GM06990 (cell line): ENCODE data around the gene IFT172.
A peak's percentile ranks its signal among the peaks of the same experiment; 100 is the strongest.
"Not testable (repeated sequence)": the region's sequence is repeated elsewhere in the genome, so short reads cannot be mapped to it uniquely, and the experiment has no call there.

Experiments
- DNase-seq: peaks from one replicate; pipeline ENCODE4 v3.0.0-alpha.2; 2011; ENCODE audit not compliant: insufficient read length; ENCODE audit errors: extremely low read depth
- H3K27me3 ChIP-seq: replicated peaks from 2 replicates; pipeline ENCODE4 v1.6.0; 2011; ENCODE audit warnings: low read length; ENCODE audit not compliant: control insufficient read depth, insufficient read depth
- H3K36me3 ChIP-seq: 2 replicates; pipeline ENCODE4 v1.5.1; 2011; ENCODE audit warnings: low read length; ENCODE audit not compliant: control insufficient read depth, insufficient read depth
- H3K4me3 ChIP-seq: replicated peaks from 2 replicates; pipeline ENCODE4 v1.5.1; 2011; ENCODE audit warnings: low read depth, mild to moderate bottlenecking, control low read depth, low read length
- CTCF ChIP-seq: IDR thresholded peaks from 2 replicates; pipeline ENCODE4 v1.5.1; 2011; ENCODE audit warnings: low read length, control low read depth, mild to moderate bottlenecking, inconsistent platforms; ENCODE audit not compliant: insufficient read depth, poor library complexity, severe bottlenecking

The IFT172 gene

DNA sequence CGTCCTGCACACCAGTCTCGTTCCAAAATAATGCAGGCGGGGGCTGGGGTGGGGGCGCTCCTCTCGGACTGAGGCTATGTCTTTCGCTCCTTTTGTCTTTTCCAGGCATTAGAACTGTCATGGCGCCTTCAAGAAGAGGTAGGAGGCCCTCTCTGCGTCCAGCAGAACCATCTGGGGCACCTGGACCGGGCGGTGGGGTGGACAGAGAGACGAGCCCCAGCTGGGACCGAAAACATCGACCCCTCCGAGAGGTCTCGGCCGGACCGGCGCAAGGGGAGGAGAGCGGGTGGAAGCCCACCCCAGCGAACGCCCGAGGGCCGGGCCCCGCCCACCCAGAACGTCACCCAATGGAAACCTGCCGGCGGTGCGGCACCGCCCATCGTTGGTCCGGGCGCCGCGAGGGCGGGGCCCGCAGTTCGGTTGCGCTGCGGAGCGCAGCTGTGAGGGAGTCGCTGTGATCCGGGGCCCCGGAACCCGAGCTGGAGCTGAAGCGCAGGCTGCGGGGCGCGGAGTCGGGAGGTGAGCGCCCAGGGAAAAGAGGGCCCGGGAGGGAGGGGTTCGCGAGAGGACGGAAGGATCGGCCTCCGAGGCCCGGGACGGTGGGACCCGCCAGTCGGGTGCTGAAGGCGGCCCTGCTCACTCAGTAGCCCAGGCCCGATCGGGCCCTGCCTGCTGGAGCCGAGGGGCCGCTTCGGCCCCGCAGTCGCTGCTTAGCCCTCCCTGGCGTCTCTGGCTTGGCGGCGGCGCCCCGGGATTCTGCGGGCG, 61.1 kb downstream of the IFT172 start, which contains the start of gene NRBP1:
TSS of gene NRBP1 (plus strand) at position 419 of the 765 bp plus-strand sequence. CDS start 4,643 bp downstream, outside the sequence.
- no peaks in the 10 kb centered on the region for H3K27me3 ChIP-seq
- peak; percentile 94 for DNase-seq
- H3K36me3 ChIP-seq: peaks cover 3% of the 10 kb centered on the region
- peak; percentile 7 for TF ChIP-seq CTCF
- peak within 1 kb of the TSS; percentile 92 for H3K4me3 ChIP-seq

- Histone ChIP-seq H3K27me3 (no peaks in the 10 kb centered on the region), H3K36me3 (no peaks in the 10 kb centered on the region), H3K4me3 (peak overlapping the region; percentile 92)
- no peak for TF ChIP-seq CTCF
- DNase-seq: no peak
Observed at GRCh38 chr2:27427863-27428212, 61.7 kb downstream of the IFT172 start.

DNA sequence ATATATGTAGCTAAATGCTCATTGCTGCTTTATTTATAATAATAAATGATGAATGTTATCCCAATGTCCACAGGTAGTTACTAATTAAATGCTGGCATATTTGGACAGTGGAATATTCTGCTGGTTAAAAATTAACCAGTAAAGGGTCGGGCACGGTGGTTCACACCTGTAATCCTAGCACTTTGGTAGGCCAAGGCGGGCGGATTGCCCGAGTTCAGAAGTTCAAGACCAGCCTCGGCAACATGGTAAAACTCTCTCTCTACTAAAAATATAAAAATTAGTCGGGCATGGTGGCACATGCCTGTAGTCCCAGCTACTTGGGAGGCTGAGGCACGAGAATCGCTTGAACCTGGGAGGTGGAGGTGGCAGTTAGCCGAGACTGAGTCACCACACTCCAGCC, 64.5 kb downstream of the IFT172 start:
- not testable (repeated sequence) for DNase-seq, H3K4me3 ChIP-seq, H3K27me3 ChIP-seq, H3K36me3 ChIP-seq

- no peak for TF ChIP-seq CTCF
Observed at GRCh38 chr2:27422958-27423357, 66.6 kb downstream of the IFT172 start.

GRCh38 chr2:27421660-27422250, 67.8 kb downstream of the IFT172 start:
- no peaks in the 10 kb centered on the region for H3K27me3 ChIP-seq
- no peak for TF ChIP-seq CTCF
- no peak for DNase-seq
- no peaks in the 10 kb centered on the region for H3K36me3 ChIP-seq
- no peak overlapping the region for H3K4me3 ChIP-seq

More at GRCh38 chr2:27422958-27423357, 66.6 kb downstream of the IFT172 start:
- Histone ChIP-seq H3K27me3 (no peaks in the 10 kb centered on the region), H3K4me3 (no peak overlapping the region), H3K36me3 (no peaks in the 10 kb centered on the region)
- no peak for DNase-seq

DNA sequence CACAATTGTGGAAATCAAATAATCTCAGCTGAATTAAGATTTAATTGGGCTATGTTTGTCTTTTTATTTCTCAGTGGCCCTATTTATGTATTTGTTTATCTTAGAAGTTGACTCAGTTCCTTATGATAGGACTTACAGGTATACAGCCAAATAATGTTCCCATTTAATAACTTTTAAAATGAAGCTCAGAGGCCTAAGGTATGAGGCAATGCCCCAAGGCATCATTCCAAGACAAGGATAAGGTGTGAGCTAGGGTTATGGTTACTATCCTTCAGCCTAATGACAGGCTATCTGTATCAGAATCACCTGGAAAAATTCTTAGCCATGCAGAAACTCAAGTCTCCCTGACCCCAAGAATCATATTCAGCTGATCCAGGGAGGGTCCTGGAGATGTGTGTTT, 68.5 kb downstream of the IFT172 start:
- no peak for DNase-seq
- TF ChIP-seq CTCF: no peak

More for the DNA sequence above, 68.5 kb downstream of the IFT172 start:
- Histone ChIP-seq H3K27me3 (no peaks in the 10 kb centered on the region), H3K4me3 (no peak overlapping the region), H3K36me3 (no peaks in the 10 kb centered on the region)
